K562 (cell line): ENCODE data around the gene CHTOP. TPM values are rescaled to one million over a fixed set of nuclear protein-coding genes. Genes with fewer than 3 reads are reported as not detected.

ENCODE experiments used
- CBFA2T2 ChIP-seq: fragments of 450-650 bp; conservative IDR thresholded peaks from 2 replicates; pipeline ENCODE4 v1.6.1; 2017; ENCODE audit warnings: mild to moderate bottlenecking
- CCAR2 ChIP-seq: fragments of 200-400 bp; formaldehyde crosslinking; IDR thresholded peaks from 2 replicates; pipeline ENCODE4 v1.6.1; 2017; ENCODE audit warnings: mild to moderate bottlenecking, low read depth, low read length
- CXXC5 ChIP-seq: fragments of 250-450 bp; sonication (Bioruptor Pico); IDR thresholded peaks from 2 replicates; pipeline ENCODE4 v1.8.0; 2022; ENCODE audit warnings: inconsistent platforms, mild to moderate bottlenecking, moderate library complexity
- EHMT2 ChIP-seq: fragments of 450-650 bp; IDR thresholded peaks from 2 replicates; pipeline ENCODE4 v1.6.1; 2018; ENCODE audit warnings: antibody characterized with exemption
- GTF2E2 ChIP-seq: fragments of 200-800 bp; sonication (Bioruptor generic); IDR thresholded peaks from 2 replicates; pipeline ENCODE4 v1.6.1; 2016; ENCODE audit warnings: missing genetic modification characterization, missing compliant biosample characterization
- HLTF ChIP-seq: fragments of 450-650 bp; IDR thresholded peaks from 2 replicates; pipeline ENCODE4 v1.6.1; 2016
- HNRNPUL1 ChIP-seq: fragments of 200-400 bp; formaldehyde crosslinking; IDR thresholded peaks from 2 replicates; pipeline ENCODE4 v1.6.1; 2017; ENCODE audit warnings: low read length
- KLF16 ChIP-seq: IDR thresholded peaks from 2 replicates; pipeline ENCODE4 v1.6.1; 2016; ENCODE audit warnings: antibody characterized with exemption
- NFYB ChIP-seq: IDR thresholded peaks from 2 replicates; pipeline ENCODE4 v1.6.1; 2011; ENCODE audit warnings: mild to moderate bottlenecking, moderate library complexity; ENCODE audit not compliant: insufficient read length; ENCODE audit errors: extremely low read depth
- NUFIP1 ChIP-seq: fragments of 450-650 bp; IDR thresholded peaks from 2 replicates; pipeline ENCODE4 v1.6.1; 2018; ENCODE audit not compliant: partially characterized antibody
- PBX2 ChIP-seq, 2 experiments: IDR thresholded peaks in 1 of 2; conservative IDR thresholded peaks in 1 of 2; 2 replicates each; pipeline ENCODE4 v1.6.1; 2016; ENCODE audit warnings: low read depth in 2 of 2, mild to moderate bottlenecking in 1 of 2, missing compliant biosample characterization in 1 of 2, missing genetic modification characterization in 1 of 2, moderate library complexity in 1 of 2
- POLR2A ChIP-seq: fragments of 450-650 bp; conservative IDR thresholded peaks from 2 replicates; pipeline ENCODE4 v1.6.1; 2016
- RBM34 ChIP-seq: fragments of 200-400 bp; formaldehyde crosslinking; IDR thresholded peaks from 2 replicates; pipeline ENCODE4 v1.6.1; 2018; ENCODE audit warnings: low read length, borderline replicate concordance; ENCODE audit not compliant: insufficient read depth
- SMARCC2 ChIP-seq: fragments of 450-650 bp; IDR thresholded peaks from 2 replicates; pipeline ENCODE4 v1.6.1; 2017; ENCODE audit warnings: antibody characterized with exemption, moderate library complexity, mild to moderate bottlenecking, low read depth
- TRIM24 ChIP-seq, 2 experiments: fragments of 450-650 bp; IDR thresholded peaks; 2 replicates each; pipeline ENCODE4 v1.6.1; 2016
- ZKSCAN8 ChIP-seq: fragments of 200-800 bp; sonication (Bioruptor generic); IDR thresholded peaks from 2 replicates; pipeline ENCODE4 v1.6.1; 2016; ENCODE audit warnings: missing genetic modification characterization, missing compliant biosample characterization
- ZNF140 ChIP-seq: fragments of 250-450 bp; sonication (Bioruptor Pico); IDR thresholded peaks from 2 replicates; pipeline ENCODE4 v1.8.0; 2021; ENCODE audit warnings: moderate library complexity, mild to moderate bottlenecking, inconsistent platforms
- ZNF41 ChIP-seq: fragments of 250-450 bp; sonication (Bioruptor Pico); conservative IDR thresholded peaks from 2 replicates; pipeline ENCODE4 v1.4.0; 2020; ENCODE audit warnings: mild to moderate bottlenecking
- polyA plus RNA-seq, 8 experiments: library from polyadenylated mRNA; depleted of rRNA in 4 of 8; stranded (reverse) in 5 of 8; unstranded in 3 of 8; fragments of >200 nt; fragmentation: Nextera tagmentation in 2 of 8; fragmentation: Illumina TruSeq in 1 of 8; extraction: Ambion mirVana in 2 of 8; extraction: Trizol in 1 of 8; gene quantifications; 2 replicates each; pipeline versions ENCODE4 v1.2.1 to v1.2.3, GENCODE V29; 2011 to 2014; ENCODE audit warnings: inconsistent platforms in 1 of 8, missing spikeins in 1 of 8
- total RNA-seq, 7 experiments: library from RNA; depleted of rRNA in 6 of 7; stranded (reverse); fragments of >200 nt in 6 of 7; fragmentation: Illumina TruSeq in 2 of 7; extraction: Trizol in 2 of 7; gene quantifications; 2 replicates each; pipeline versions ENCODE4 v1.2.1 to v1.2.3, GENCODE V29; 2011 to 2021; ENCODE audit warnings: low replicate concordance in 1 of 7
- TF ChIP-seq, protein P1 (sequence below): sonication (generic); formaldehyde crosslinking; IDR thresholded peaks from 2 replicates; pipeline ENCODE4 v1.8.0; 2022; ENCODE audit warnings: mild to moderate bottlenecking, missing genetic modification reagents
- TF ChIP-seq, protein P2 (sequence below): IDR thresholded peaks from 3 replicates; pipeline ENCODE4 v1.6.1; 2011; ENCODE audit warnings: borderline replicate concordance, mild to moderate bottlenecking, moderate library complexity; ENCODE audit not compliant: insufficient read length; ENCODE audit errors: extremely low read depth

The CHTOP gene
- total and polyA plus RNA-seq, 9 of the 15 experiments (the other 6 are each of a cell fraction or from before 2014, with no cell fraction given): 10.2 to 91.8 (median 60.8) TPM

DNA sequence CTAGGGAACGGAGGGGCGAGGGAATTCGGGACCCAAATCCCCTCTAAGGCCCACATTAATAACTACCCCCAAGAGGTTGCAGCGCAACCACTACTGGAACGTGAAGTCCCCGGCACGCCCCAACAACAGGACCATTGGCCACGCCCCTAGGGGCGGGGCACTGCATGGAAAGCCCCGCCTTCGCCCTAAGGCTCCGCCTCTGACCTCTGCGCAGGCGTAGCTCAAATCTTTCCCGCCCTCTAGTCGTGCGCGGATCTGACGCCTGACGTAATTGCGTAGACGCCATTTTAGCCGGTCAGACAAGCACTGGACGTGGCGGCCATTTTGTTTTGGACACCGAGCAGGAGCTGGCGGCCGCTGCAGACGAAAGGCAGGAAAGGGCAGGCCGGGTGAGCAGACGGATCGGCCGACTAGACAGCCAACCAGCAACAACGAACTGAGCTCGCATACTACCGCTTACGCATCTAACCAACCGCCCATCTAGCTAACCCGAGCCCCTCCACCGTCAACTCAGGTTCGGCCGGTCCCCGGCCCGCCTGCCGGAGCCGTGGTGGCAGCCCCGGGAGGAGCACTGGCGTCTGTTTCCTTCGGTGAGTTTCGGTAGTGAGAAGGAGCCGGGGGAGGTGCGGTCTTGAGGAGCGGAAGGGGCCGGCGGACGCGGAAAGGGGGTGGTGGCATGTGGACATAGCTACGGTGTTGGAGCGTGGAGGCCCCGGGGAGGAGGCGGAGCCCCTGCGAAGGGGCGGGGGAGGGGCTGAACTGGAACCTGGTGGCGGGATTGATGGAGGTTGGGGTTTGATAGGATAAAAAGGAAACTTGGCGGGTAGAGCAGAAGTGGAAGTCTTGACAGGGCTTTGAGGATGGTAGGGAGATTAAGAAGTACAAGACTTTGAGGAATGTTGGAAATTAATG lies at the start of gene CHTOP (continued):
- no peak for TF ChIP-seq ZNF140 (CRISPR knock-in tag)
- TF ChIP-seq RBM34: no peak
- TF ChIP-seq ZKSCAN8: no peak
- no peak for TF ChIP-seq HLTF
- no peak for TF ChIP-seq EHMT2
- no peak for TF ChIP-seq KLF16
- TF ChIP-seq PBX2 (CRISPR knock-in tag; IDR thresholded peaks at IDR 0.05; ENCODE audit: low read depth): no peak
- TF ChIP-seq PBX2 (tag; conservative IDR thresholded peaks at IDR 0.05; ENCODE audit: low read depth): no peak
- TF ChIP-seq SMARCC2: no peak
- no peak for TF ChIP-seq ZNF41 (CRISPR knock-in tag)
- no peak for TF ChIP-seq CCAR2
- TF ChIP-seq CBFA2T2: no peak
- no peak for TF ChIP-seq NUFIP1
- peak in 1 of 2 experiments; percentile 51; a peak in 1 of 4 replicates for TF ChIP-seq TRIM24 (IDR thresholded peaks at IDR 0.05)
- TF ChIP-seq CXXC5: peak; percentile 88
- TF ChIP-seq, protein P1, sequence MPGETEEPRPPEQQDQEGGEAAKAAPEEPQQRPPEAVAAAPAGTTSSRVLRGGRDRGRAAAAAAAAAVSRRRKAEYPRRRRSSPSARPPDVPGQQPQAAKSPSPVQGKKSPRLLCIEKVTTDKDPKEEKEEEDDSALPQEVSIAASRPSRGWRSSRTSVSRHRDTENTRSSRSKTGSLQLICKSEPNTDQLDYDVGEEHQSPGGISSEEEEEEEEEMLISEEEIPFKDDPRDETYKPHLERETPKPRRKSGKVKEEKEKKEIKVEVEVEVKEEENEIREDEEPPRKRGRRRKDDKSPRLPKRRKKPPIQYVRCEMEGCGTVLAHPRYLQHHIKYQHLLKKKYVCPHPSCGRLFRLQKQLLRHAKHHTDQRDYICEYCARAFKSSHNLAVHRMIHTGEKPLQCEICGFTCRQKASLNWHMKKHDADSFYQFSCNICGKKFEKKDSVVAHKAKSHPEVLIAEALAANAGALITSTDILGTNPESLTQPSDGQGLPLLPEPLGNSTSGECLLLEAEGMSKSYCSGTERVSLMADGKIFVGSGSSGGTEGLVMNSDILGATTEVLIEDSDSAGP (CRISPR knock-in tag): no peak
- TF ChIP-seq NFYB: no peak
- no peak for TF ChIP-seq HNRNPUL1
- peak; percentile 98 for TF ChIP-seq POLR2A
- TF ChIP-seq GTF2E2 (tag): peak; percentile 97
- TF ChIP-seq, protein P2, sequence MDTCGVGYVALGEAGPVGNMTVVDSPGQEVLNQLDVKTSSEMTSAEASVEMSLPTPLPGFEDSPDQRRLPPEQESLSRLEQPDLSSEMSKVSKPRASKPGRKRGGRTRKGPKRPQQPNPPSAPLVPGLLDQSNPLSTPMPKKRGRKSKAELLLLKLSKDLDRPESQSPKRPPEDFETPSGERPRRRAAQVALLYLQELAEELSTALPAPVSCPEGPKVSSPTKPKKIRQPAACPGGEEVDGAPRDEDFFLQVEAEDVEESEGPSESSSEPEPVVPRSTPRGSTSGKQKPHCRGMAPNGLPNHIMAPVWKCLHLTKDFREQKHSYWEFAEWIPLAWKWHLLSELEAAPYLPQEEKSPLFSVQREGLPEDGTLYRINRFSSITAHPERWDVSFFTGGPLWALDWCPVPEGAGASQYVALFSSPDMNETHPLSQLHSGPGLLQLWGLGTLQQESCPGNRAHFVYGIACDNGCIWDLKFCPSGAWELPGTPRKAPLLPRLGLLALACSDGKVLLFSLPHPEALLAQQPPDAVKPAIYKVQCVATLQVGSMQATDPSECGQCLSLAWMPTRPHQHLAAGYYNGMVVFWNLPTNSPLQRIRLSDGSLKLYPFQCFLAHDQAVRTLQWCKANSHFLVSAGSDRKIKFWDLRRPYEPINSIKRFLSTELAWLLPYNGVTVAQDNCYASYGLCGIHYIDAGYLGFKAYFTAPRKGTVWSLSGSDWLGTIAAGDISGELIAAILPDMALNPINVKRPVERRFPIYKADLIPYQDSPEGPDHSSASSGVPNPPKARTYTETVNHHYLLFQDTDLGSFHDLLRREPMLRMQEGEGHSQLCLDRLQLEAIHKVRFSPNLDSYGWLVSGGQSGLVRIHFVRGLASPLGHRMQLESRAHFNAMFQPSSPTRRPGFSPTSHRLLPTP: no peak
